ENCODE results near the gene TMTC3. TPM values are rescaled to one million over a fixed set of nuclear protein-coding genes. Genes with fewer than 3 reads are reported as not detected.

Gene TMTC3
- total and polyA plus RNA-seq, 2 of the 8 experiments (the other 6 are each of a cell fraction or from before 2014, with no cell fraction given) = 7.0 to 45.1 TPM

GRCh38 chr12:88144546-88145468, 2.7 kb downstream of the TMTC3 start:
- Histone ChIP-seq H4K5ac (ENCODE audit: insufficient read length, low read depth, low read length) (no peak overlapping the region), H3K4me2 (ENCODE audit: insufficient read depth in 1 of 2, low read depth in 2 of 2, low read length in 2 of 2) (peak overlapping the region; percentile 45 to 85), H4K91ac (replicated peaks; ENCODE audit: insufficient read length, low read length) (no peak overlapping the region), H3K9me3 (ENCODE audit: insufficient read depth in 2 of 2, low read depth in 1 of 2, low read length in 1 of 2) (no peaks in the 10 kb centered on the region), H2AK5ac (ENCODE audit: low read depth, low read length) (no peak overlapping the region), H3K23ac (ENCODE audit: insufficient read length) (no peak overlapping the region), H3K9ac (replicated peaks in 1 of 4; ENCODE audit: extremely low read depth in 1 of 4, low read depth in 3 of 4, low read length in 3 of 4) (no peak overlapping the region), H3K27ac (ENCODE audit: low read depth, low read length) (peak overlapping the region; percentile 49), H2BK12ac (ENCODE audit: low read depth, low read length) (peak overlapping the region; percentile 18; the same call in 1 of the 2 replicates), H2AFZ (ENCODE audit: low read length) (no peak overlapping the region), H3K27me3 (replicated peaks in 1 of 4; ENCODE audit: control insufficient read depth in 3 of 4, extremely low read depth in 1 of 4, insufficient read depth in 3 of 4, low read length in 3 of 4) (no peaks in the 10 kb centered on the region), H2BK15ac (ENCODE audit: low read length) (no peak overlapping the region), H3K4ac (replicated peaks; ENCODE audit: insufficient read length, low read depth, low read length) (no peak overlapping the region), H3K4me1 (replicated peaks in 1 of 4; ENCODE audit: control insufficient read depth in 3 of 4, insufficient read depth in 4 of 4, low read length in 3 of 4) (peaks cover 0 to 18% (median 8%) of the 10 kb centered on the region in 4 experiments; a peak in 5 of 7 replicates), H3K56ac (replicated peaks; ENCODE audit: insufficient read length, low read depth, low read length) (peak overlapping the region; percentile 55), H3K18ac (ENCODE audit: extremely low read depth, low read length) (no peak overlapping the region), H3K23me2 (ENCODE audit: low read depth, low read length) (peaks cover 4% of the 10 kb centered on the region; the same call in 1 of the 2 replicates), H3K79me2 (ENCODE audit: control insufficient read depth in 1 of 2, insufficient read depth in 2 of 2, low read length in 2 of 2) (peaks cover 0 to 61% of the 10 kb centered on the region in 2 experiments; a peak in 2 of 4 replicates), H3K4me3 (ENCODE audit: extremely low read depth in 1 of 4, insufficient read depth in 2 of 4, low read depth in 3 of 4, low read length in 4 of 4) (peak overlapping the region in 1 of 4 experiments; percentile 82; a peak in 2 of 8 replicates), H4K8ac (ENCODE audit: extremely low read depth, insufficient read depth, low read length) (no peak overlapping the region), H4K20me1 (replicated peaks in 1 of 2; ENCODE audit: control insufficient read depth in 1 of 2, insufficient read depth in 2 of 2, low read length in 2 of 2) (no peaks in the 10 kb centered on the region), H3K79me1 (ENCODE audit: low read depth, low read length) (no peaks in the 10 kb centered on the region), H2BK5ac (ENCODE audit: low read depth, low read length) (no peak overlapping the region), H2BK120ac (replicated peaks; ENCODE audit: low read depth, low read length) (peak overlapping the region; percentile 74), H3K14ac (ENCODE audit: insufficient read length) (no peak overlapping the region), H3K36me3 (ENCODE audit: control insufficient read depth in 2 of 4, insufficient read depth in 4 of 4, low read length in 3 of 4) (peaks cover 0 to 7% (median 0%) of the 10 kb centered on the region in 4 experiments; a peak in 1 of 8 replicates), H2BK20ac (ENCODE audit: low read length) (0 out of 2 replicates have a peak overlapping the region, but pooled peaks have one; percentile 75)
- ChIA-PET CTCF (ENCODE audit: partially characterized antibody) (interaction anchor here (1.2 to 1.4 kb wide), 2 partner anchors 10 to 12 kb away, joined by 3 read pairs; no protein-coding TSS in a partner anchor), POLR2A (ENCODE audit: partially characterized antibody) (interaction anchor here (1.5 kb wide), 1 partner anchor 10 kb away, joined by 3 read pairs; no protein-coding TSS in a partner anchor)
- TF ChIP-seq CEBPB (IDR thresholded peaks at IDR 0.05; ENCODE audit: low read depth, low read length) = no peak
- no peak for TF ChIP-seq TEAD4 (IDR thresholded peaks at IDR 0.05; ENCODE audit: low read depth, low read length)
- TF ChIP-seq SIX5 (IDR thresholded peaks at IDR 0.05; ENCODE audit: low read depth, low read length) = no peak
- no peak for TF ChIP-seq SP4 (IDR thresholded peaks at IDR 0.05; ENCODE audit: low read length)
- no peak for TF ChIP-seq SUZ12 (IDR thresholded peaks at IDR 0.05; ENCODE audit: low read length)
- peak; percentile 60 for TF ChIP-seq BACH1 (IDR thresholded peaks at IDR 0.05; ENCODE audit: low read length)
- 76% methylated on average over 3 of the region's 3 CpGs; no CpG with 5 or more reads in 1 of the 2 experiments for WGBS, 2 experiments (ENCODE audit: extremely low coverage in 1 of 2, insufficient coverage in 1 of 2, insufficient read length in 1 of 2, insufficient replicate concordance in 2 of 2, low coverage in 1 of 2, low lambda C conversion rate in 2 of 2, missing lambda C conversion rate in 1 of 2)
- FAIRE-seq (no peak), DNase-seq (ENCODE audit: low read depth in 1 of 2, low spot score in 2 of 2) (no peak)

Data from H1 (cell line).